Left ventricle myocardium inferior (tissue), 1 donor: ENCODE results near the gene ASTN1. TPM values are rescaled to one million over a fixed set of nuclear protein-coding genes. Genes with fewer than 3 reads are reported as not detected.

ENCODE experiments used
- DNase-seq: peaks from one replicate; pipeline ENCODE4 v3.0.0-alpha.2; 2020
- H3K27ac ChIP-seq: fragments of 200-600 bp; replicated peaks from 2 replicates; pipeline ENCODE4 v1.8.0; 2021
- H3K27me3 ChIP-seq: fragments of 200-600 bp; 2 replicates; pipeline ENCODE4 v1.8.0; 2021; ENCODE audit warnings: low read depth
- H3K36me3 ChIP-seq: fragments of 200-600 bp; 2 replicates; pipeline ENCODE4 v1.8.0; 2021
- H3K4me1 ChIP-seq: fragments of 200-600 bp; 2 replicates; pipeline ENCODE4 v1.8.0; 2021
- H3K4me3 ChIP-seq: fragments of 200-600 bp; 2 replicates; pipeline ENCODE4 v1.8.0; 2021; ENCODE audit warnings: mild to moderate bottlenecking, moderate library complexity
- H3K9me3 ChIP-seq: fragments of 200-600 bp; replicated peaks from 2 replicates; pipeline ENCODE4 v1.8.0; 2021
- CTCF ChIP-seq: fragments of 200-600 bp; IDR thresholded peaks from 2 replicates; pipeline ENCODE4 v1.8.0; 2021; ENCODE audit warnings: antibody characterized with exemption, mild to moderate bottlenecking, borderline replicate concordance
- intact Hi-C: fragments of 100-400 bp; cut with micrococcal nuclease; formaldehyde crosslinking; loops from one replicate; pipeline ENCODE4 v1.11.0; 2022
- total RNA-seq: library from RNA; stranded (reverse); fragmentation: NEBNext Ultra II Directional; extraction: Animal tissue kit (Norgen Biotek cat#: 25700); gene quantifications from one replicate; pipeline ENCODE4 v1.2.1, GENCODE V29; 2021
- donor health status: DM: no; HTN: yes; CAD: no; lungs with severe emphysema.

ASTN1 gene
- total RNA-seq, 1 donor from 2014 or later = 0.33 TPM

- TF ChIP-seq CTCF = no peak
- H3K36me3 ChIP-seq = no peaks in the 10 kb centered on the region
- H3K27me3 ChIP-seq = peaks cover 24% of the 10 kb centered on the region
- H3K27ac ChIP-seq = no peak overlapping the region
- no peak overlapping the region for H3K4me3 ChIP-seq
- intact Hi-C loops = no loop called here
- DNase-seq = no peak
- no peaks in the 10 kb centered on the region for H3K4me1 ChIP-seq
- no peaks in the 10 kb centered on the region for H3K9me3 ChIP-seq
Measured at GRCh38 chr1:176919386-176920378, 244.8 kb downstream of the ASTN1 start.

DNA sequence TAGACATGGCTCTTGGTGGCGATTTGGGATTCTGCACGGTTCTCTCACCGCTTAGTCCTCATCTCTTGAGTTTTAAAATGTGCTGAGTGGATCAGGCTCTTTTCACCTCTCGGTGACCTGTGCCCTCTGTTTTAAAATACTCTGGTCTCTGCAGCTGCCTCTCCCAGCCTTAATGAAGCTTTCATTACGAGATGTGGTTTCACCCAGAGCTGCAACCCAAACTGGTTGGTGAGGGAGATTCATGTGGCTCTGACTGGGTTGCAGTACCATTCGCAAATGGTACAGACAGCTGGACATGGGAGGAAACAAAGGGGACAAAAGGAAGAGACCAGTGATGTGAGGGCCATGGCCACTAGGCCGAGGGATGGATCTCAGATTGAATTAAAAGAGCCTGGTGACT is 258.9 kb downstream of the ASTN1 start:
- Histone ChIP-seq H3K4me3 (no peak overlapping the region), H3K4me1 (peaks cover 11% of the 10 kb centered on the region), H3K36me3 (no peaks in the 10 kb centered on the region), H3K27ac (no peak overlapping the region), H3K27me3 (peaks cover 47% of the 10 kb centered on the region), H3K9me3 (no peaks in the 10 kb centered on the region)
- TF ChIP-seq CTCF = no peak
- no peak for DNase-seq
- intact Hi-C loops = no loop called here

- TF ChIP-seq CTCF = no peak
- DNase-seq = no peak
- Histone ChIP-seq H3K4me1 (peaks cover 11% of the 10 kb centered on the region), H3K27me3 (peaks cover 59% of the 10 kb centered on the region), H3K4me3 (peak overlapping the region; percentile 42), H3K36me3 (no peaks in the 10 kb centered on the region), H3K9me3 (no peaks in the 10 kb centered on the region), H3K27ac (no peak overlapping the region)
- intact Hi-C loops = loop anchor here (5.0 kb wide), 1 partner anchor 48 kb away; no protein-coding TSS in a partner anchor
Measured at GRCh38 chr1:176904057-176904751, 260.3 kb downstream of the ASTN1 start.

- peaks cover 64% of the 10 kb centered on the region for H3K27me3 ChIP-seq
- no peak for TF ChIP-seq CTCF
- no peak overlapping the region for H3K4me3 ChIP-seq
- no peaks in the 10 kb centered on the region for H3K9me3 ChIP-seq
- no peak for DNase-seq
- peaks cover 11% of the 10 kb centered on the region for H3K4me1 ChIP-seq
- intact Hi-C loops = loop anchor here (5.0 kb wide), 1 partner anchor 49 kb away; no protein-coding TSS in a partner anchor
- H3K27ac ChIP-seq = no peak overlapping the region
- H3K36me3 ChIP-seq = no peaks in the 10 kb centered on the region
Measured at GRCh38 chr1:176903474-176903873, 261.0 kb downstream of the ASTN1 start.

- H3K27me3 ChIP-seq = peaks cover 74% of the 10 kb centered on the region
- intact Hi-C loops = loop anchor here (5.0 kb wide), 2 partner anchors 283 to 1043 kb away; no protein-coding TSS in a partner anchor
- H3K9me3 ChIP-seq = no peaks in the 10 kb centered on the region
- no peak overlapping the region for H3K27ac ChIP-seq
- peaks cover 20% of the 10 kb centered on the region for H3K4me1 ChIP-seq
- DNase-seq = no peak
- TF ChIP-seq CTCF = no peak
- H3K36me3 ChIP-seq = no peaks in the 10 kb centered on the region
- no peak overlapping the region for H3K4me3 ChIP-seq
Measured at GRCh38 chr1:176899321-176899720, 265.2 kb downstream of the ASTN1 start.
